ENCODE data around the gene ADPRHL1. TPM values are rescaled to one million over a fixed set of nuclear protein-coding genes. Genes with fewer than 3 reads are reported as not detected.

ADPRHL1 gene
- total RNA-seq, 1 experiment from 2014 or later: 2.7 TPM

GRCh38 chr13:113369881-113370280 is 83.4 kb downstream of the ADPRHL1 start:
- Histone ChIP-seq H2AK5ac (ENCODE audit: insufficient read length, low read length) (no peak overlapping the region), H4K91ac (ENCODE audit: insufficient read length, low read depth, low read length) (no peak overlapping the region), H3K79me2 (ENCODE audit: insufficient read depth, low read length) (no peaks in the 10 kb centered on the region), H4K20me1 (ENCODE audit: control insufficient read depth, insufficient read depth, insufficient read length) (no peaks in the 10 kb centered on the region), H3K27me3 (ENCODE audit: insufficient read depth, low read length) (no peaks in the 10 kb centered on the region), H2BK12ac (ENCODE audit: insufficient read length, low read depth, low read length) (no peak overlapping the region), H3K56ac (ENCODE audit: insufficient read length, low read depth, low read length) (no peak overlapping the region), H2BK5ac (ENCODE audit: insufficient read length, low read length) (no peak overlapping the region), H2BK120ac (ENCODE audit: low read depth, low read length, poor library complexity, severe bottlenecking) (no peak overlapping the region), H3K4me2 (ENCODE audit: insufficient read depth, insufficient read length, low read length) (no peak overlapping the region), H3K23me2 (ENCODE audit: insufficient read length, low read depth, low read length, poor library complexity, severe bottlenecking) (no peaks in the 10 kb centered on the region), H3T11ph (ENCODE audit: low read length) (no peak overlapping the region), H3K23ac (ENCODE audit: insufficient read length, low read depth, low read length) (no peak overlapping the region), H3K18ac (ENCODE audit: insufficient read length, low read depth, low read length) (no peak overlapping the region), H3K9ac (ENCODE audit: extremely low read depth, insufficient read length, low read length) (no peak overlapping the region), H2BK15ac (ENCODE audit: low read depth, low read length) (no peak overlapping the region), H2AFZ (ENCODE audit: low read length) (no peak overlapping the region), H3K14ac (ENCODE audit: insufficient read depth, low read length) (no peak overlapping the region), H3K4me1 (ENCODE audit: insufficient read depth, low read length) (no peaks in the 10 kb centered on the region; the same call in 1 of the 2 replicates), H2BK20ac (ENCODE audit: low read depth, low read length, poor library complexity, severe bottlenecking) (no peak overlapping the region), H3K4ac (ENCODE audit: low read depth, low read length) (no peak overlapping the region), H3K27ac (ENCODE audit: insufficient read length, low read depth, low read length) (no peak overlapping the region), H4K8ac (replicated peaks; ENCODE audit: insufficient read length, low read depth, low read length) (no peak overlapping the region), H4K5ac (ENCODE audit: insufficient read length, low read depth, low read length) (no peak overlapping the region), H3K79me1 (ENCODE audit: insufficient read depth, low read depth, low read length, poor library complexity, severe bottlenecking) (no peaks in the 10 kb centered on the region), H3K9me3 (ENCODE audit: control insufficient read depth, low read depth, low read length) (no peaks in the 10 kb centered on the region)
- H3K36me3 Mint-ChIP-seq (ENCODE audit: insufficient read depth in 1 of 3, low read depth in 3 of 3): no peaks in the 10 kb centered on the region
- H3K4me1 Mint-ChIP-seq: peaks cover 32 to 38% of the 10 kb centered on the region in 2 experiments
- no peak overlapping the region for H3K4me3 Mint-ChIP-seq
- H3K27ac Mint-ChIP-seq: no peak overlapping the region; a peak in 1 of 7 replicates
- no CpG with 5 or more reads among the region's 10 CpGs for WGBS (ENCODE audit: extremely low coverage, insufficient read length, low lambda C conversion rate)
- no peak for DNase-seq
- no peak for TF ChIP-seq CTCF (conservative IDR thresholded peaks at IDR 0.05)
- H3K9me3 Mint-ChIP-seq: peaks cover 0 to 2% of the 10 kb centered on the region in 2 experiments; a peak in 2 of 5 replicates
- peaks cover 3% of the 10 kb centered on the region; the same call in 1 of the 2 replicates for H3K27me3 Mint-ChIP-seq (ENCODE audit: low read depth)
